GM21515 (cell line): ENCODE data around the gene TMEM269.
"Not testable (repeated sequence)": the region's sequence is repeated elsewhere in the genome, so short reads cannot be mapped to it uniquely, and the experiment has no call there.

Experiments used
- ATAC-seq: cut with Tn5 transposase; IDR thresholded peaks from one replicate; pipeline ENCODE4 v1.9.1; 2021; ENCODE audit not compliant: unreplicated experiment

The TMEM269 gene

GRCh38 chr1:42774928-42775526 is 9.8 kb upstream of the TMEM269 start:
- no peak for ATAC-seq

DNA sequence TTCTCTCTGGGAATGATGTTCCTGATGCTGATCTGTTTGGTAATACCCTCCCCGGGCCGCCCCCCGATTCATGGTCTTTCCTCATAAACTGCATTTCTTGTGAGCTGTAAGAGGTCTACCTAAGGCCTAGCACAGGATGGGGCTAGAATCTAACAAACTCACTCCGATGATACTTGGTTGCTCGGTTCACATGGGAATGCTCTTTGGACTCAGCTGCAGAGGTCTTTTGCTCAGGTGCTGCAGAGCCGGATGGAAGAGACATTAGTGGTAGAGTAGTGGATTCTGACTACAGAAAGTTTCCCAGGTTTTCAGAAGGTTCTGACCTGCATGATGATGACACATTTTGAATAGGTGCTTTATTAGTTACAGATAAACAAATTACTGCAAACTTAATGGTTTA is 8.3 kb upstream of the TMEM269 start:
- no peak for ATAC-seq

DNA sequence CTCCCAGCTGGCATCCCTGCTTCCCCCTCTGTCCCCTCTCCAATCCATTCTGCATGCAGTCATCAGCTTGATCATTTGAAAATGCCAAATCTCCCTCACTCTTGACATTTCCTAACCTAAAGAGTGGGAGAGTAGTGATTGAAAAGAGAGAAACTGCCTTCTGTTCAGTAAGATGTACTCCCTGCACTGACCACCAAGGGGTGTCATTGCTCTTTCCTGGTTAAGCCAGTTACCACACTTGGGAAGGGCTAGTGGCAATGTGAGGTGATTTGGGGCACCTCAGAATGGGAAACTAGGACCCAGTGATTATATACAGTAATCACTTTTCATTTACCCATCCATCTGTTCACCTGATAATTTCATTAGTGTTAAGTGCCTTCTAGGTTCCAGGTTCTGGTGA is 6.9 kb upstream of the TMEM269 start:
- ATAC-seq = no peak

GRCh38 chr1:42779725-42780124 is 5.1 kb upstream of the TMEM269 start:
- ATAC-seq = no peak

DNA sequence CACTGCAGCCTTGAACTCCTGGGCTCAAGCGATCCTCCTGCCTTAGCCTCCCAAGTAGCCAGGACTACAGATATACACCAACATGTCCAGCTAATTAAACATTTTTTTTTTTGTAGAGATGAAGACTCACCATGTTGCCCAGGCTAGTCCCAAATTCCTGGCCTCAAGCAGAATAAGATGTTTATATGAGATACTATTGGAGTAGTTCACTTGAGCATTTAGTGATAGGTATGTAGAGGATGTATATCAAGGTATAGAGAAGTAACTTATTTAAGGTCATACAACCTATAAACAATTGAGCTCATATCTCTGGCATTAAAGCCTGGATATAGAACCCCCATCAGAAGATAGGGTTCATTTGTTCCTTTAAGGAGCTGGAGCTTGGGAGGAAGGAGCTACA is 4.6 kb upstream of the TMEM269 start:
- ATAC-seq = no peak

DNA sequence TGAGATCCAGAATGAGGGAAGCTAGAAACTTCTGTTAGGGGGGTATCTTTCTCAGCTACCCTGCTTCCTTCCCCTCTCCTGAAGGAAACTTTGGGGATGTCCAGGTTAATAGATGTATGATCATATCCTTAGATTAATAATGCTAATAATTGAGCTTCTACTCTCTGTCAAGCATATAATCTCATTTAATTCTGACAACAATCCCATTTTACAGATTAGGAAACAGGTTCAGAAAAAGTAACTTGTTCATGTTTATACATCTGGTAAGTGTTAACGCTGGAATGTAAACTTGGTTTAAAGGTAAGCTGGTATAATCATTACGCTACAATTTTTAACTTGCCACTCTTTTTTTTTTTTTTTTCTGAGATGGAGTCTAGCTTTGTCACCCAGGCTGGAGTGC is 1.7 kb upstream of the TMEM269 start:
- no peak for ATAC-seq

GRCh38 chr1:42784547-42784945 is 245 bp upstream of the TMEM269 start:
- ATAC-seq = no peak

- no peak for ATAC-seq
These were observed 1.3 kb downstream of the TMEM269 start for GRCh38 chr1:42786097-42786496.

DNA sequence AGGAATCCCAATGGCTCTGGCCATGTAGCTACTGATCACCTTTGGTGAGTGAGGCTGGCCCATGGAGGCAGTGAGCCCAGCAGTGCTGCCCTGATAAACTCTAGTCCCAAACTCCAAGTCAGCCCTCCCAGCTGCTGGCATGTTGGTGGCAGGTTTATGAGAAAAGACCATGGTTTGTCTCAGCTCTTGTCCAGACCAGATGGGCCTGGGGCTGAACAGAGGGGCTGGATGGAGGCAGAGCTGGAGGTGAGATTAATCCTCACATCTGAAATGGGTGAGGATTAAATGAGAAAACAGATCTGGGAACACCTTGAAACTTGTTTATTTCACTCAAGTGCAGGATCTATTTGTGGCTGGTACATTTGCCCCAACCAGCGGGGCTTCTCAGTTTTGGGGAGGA is 3.2 kb downstream of the TMEM269 start:
- no peak for ATAC-seq

GRCh38 chr1:42793824-42794223 is 9.0 kb downstream of the TMEM269 start:
- ATAC-seq = no peak

- no peak for ATAC-seq
These were observed 12.6 kb downstream of the TMEM269 start for GRCh38 chr1:42797414-42797813.

GRCh38 chr1:42797979-42798378 is 13.2 kb downstream of the TMEM269 start:
- ATAC-seq = no peak

- no peak for ATAC-seq
These were observed 17.2 kb downstream of the TMEM269 start for GRCh38 chr1:42801832-42802473.

DNA sequence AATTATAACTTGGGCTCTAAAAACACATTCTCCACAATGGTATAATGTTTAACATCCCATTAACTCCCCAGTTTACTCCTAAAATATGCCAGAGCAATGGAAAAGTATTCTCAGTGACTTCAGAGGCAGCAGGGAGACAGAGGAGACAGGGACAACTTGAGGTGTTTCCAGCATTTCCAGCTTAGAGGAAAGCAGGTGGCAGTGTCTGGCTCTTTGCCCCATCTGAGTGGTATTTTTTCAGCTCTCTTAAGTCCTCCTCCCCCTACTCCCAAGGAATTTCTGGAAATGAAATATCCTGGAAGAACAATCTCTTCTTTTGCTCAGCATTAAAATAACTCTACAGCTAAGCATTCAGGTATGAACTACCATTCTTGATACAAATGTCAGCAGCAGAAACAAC is 21.4 kb downstream of the TMEM269 start:
- no peak for ATAC-seq

DNA sequence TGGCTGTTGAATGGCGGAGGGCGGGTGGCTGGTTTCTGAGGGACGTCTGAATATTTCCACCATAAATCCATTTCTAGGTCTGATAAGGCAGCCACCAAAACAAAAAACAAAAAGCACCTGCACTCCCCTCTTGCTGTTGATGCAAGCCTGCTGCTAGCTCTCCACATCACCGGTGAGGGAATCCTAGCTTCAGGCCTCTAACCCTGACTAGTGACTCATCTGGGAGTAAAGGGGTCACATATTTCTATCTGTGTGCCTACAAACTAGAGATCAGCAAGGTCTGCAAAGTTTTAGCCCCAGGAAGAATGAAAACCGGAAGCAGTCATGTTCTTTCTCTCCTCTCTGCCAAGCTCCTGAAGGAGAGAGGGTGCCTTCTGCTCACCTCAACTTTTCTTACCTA is 21.8 kb downstream of the TMEM269 start:
- ATAC-seq = no peak

- ATAC-seq = no peak
These were observed 22.4 kb downstream of the TMEM269 start for GRCh38 chr1:42807056-42807668.

GRCh38 chr1:42814815-42815214 is 30.0 kb downstream of the TMEM269 start:
- not testable (repeated sequence) for ATAC-seq

GRCh38 chr1:42815941-42816584 is 31.3 kb downstream of the TMEM269 start:
- no peak for ATAC-seq

GRCh38 chr1:42816585-42817439 is 32.0 kb downstream of the TMEM269 start, which contains the start of the genes ERMAP and SVBP:
TSS of gene ERMAP (plus strand) at chr1:42817122. CDS start at chr1:42830449, 13,327 bp downstream.
TSS of gene SVBP (minus strand) at chr1:42817397. CDS start at chr1:42816544, 853 bp downstream.
- peak; percentile 81 for ATAC-seq

DNA sequence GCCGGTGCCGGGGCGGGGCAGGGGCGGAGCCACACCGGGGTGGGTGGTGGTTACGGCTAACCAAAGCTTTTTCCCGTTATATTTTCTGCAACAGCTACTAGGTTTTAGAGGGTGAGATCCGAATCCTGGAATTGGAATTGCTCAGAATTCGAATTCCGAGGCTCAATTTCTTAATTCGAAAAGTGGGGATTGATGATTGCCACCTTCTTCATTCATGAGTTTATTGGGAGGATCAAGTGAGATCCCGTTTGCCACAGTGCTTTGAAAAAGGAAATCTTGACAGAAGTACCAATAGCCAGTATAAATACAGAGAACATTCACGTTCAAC is 32.6 kb downstream of the TMEM269 start:
- ATAC-seq = no peak

DNA sequence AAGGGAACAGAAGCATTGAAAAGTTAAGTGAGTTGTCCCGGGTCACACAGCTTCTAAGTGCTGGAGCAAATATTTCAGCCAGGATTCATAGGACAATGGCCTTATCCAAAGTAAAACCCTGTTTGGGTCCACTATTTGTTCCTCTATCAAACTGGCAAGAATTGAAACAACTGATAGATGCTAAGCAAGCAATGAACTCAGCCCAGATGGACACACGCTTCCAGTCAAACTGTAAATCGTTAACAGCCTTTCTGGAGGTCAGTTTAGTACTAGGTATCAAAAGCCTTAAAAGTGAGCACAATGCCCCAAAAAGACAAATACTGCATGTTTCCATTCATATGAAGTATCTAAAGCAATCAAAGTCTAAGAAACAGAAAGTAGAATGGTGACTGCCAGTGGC is 33.2 kb downstream of the TMEM269 start:
- no peak for ATAC-seq
